ENCODE measurements around the gene TDO2.

Gene TDO2

DNA sequence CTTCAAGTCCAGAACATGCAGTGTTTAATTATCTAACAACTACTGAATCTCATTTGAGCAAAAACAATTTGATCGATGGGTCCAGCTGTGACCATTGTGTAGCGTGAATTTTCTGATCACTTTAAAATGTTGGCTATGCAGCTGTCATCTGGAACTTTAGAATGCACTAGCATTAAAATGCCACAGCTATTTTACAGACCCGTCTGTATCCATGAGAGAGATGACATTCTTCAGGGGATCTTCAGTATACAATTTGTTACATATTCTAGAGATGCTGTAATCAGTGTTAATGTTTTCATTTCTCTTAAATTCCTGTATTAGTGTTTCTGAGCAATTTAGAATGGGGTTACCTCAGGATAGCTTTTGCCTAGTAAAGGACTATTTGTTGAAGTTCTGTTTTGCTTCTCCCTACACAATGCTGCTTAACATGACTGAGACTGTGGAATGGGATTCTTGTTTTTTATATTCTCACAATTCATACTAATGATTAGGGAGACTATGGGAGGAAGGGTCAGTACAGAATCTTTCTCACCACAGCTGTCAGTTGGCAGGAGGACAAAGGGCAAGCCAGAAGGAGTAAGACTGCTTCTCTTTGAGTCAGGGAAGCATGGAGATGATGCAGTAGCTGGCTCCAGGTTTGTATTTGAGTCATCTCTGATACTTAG, 63.4 kb downstream of the TDO2 start:
- Mint-ChIP-seq H3K9me3 (peaks cover 0 to 2% of the 10 kb centered on the region in 2 donors), H3K4me3 (no peak overlapping the region), H3K4me1 (ENCODE audit: low read depth in 2 of 2) (peaks cover 6 to 7% of the 10 kb centered on the region in 2 donors), H3K36me3 (ENCODE audit: insufficient read depth) (no peaks in the 10 kb centered on the region), H3K27me3 (peaks cover 17 to 18% of the 10 kb centered on the region in 2 donors), H3K27ac (no peak overlapping the region)
- DNase-seq (no peak), ATAC-seq (replicated peaks) (no peak)
